HG03103 (cell line): ENCODE measurements around the gene OPA1.

ENCODE experiments used
- ATAC-seq: cut with Tn5 transposase; IDR thresholded peaks from one replicate; pipeline ENCODE4 v1.9.1; 2021; ENCODE audit warnings: low read depth; ENCODE audit not compliant: unreplicated experiment

OPA1 gene

GRCh38 chr3:193702967-193703366 lies 110.0 kb downstream of the OPA1 start:
- no peak for ATAC-seq

- ATAC-seq = no peak
These were observed 111.4 kb downstream of the OPA1 start for GRCh38 chr3:193704431-193704830.

- ATAC-seq = no peak
These were observed 115.3 kb downstream of the OPA1 start for GRCh38 chr3:193708270-193708669.

GRCh38 chr3:193710286-193711165 lies 117.5 kb downstream of the OPA1 start:
- no peak for ATAC-seq

GRCh38 chr3:193711166-193711485 lies 118.1 kb downstream of the OPA1 start:
- no peak for ATAC-seq

- no peak for ATAC-seq
These were observed 118.5 kb downstream of the OPA1 start for GRCh38 chr3:193711523-193711963.

- ATAC-seq = no peak
These were observed 119.1 kb downstream of the OPA1 start for GRCh38 chr3:193711964-193712598.

GRCh38 chr3:193712938-193713337 lies 119.9 kb downstream of the OPA1 start:
- ATAC-seq = no peak

GRCh38 chr3:193714523-193715137 lies 121.6 kb downstream of the OPA1 start:
- no peak for ATAC-seq

GRCh38 chr3:193716150-193716549 lies 123.1 kb downstream of the OPA1 start:
- ATAC-seq = no peak

GRCh38 chr3:193719735-193720134 lies 126.7 kb downstream of the OPA1 start:
- ATAC-seq = no peak

GRCh38 chr3:193720169-193720568 lies 127.2 kb downstream of the OPA1 start:
- ATAC-seq = no peak

GRCh38 chr3:193722566-193722965 lies 129.6 kb downstream of the OPA1 start:
- ATAC-seq = no peak

GRCh38 chr3:193727089-193727488 lies 134.1 kb downstream of the OPA1 start:
- no peak for ATAC-seq

GRCh38 chr3:193728429-193729087 lies 135.6 kb downstream of the OPA1 start:
- ATAC-seq = no peak

GRCh38 chr3:193729088-193729465 lies 136.1 kb downstream of the OPA1 start:
- no peak for ATAC-seq

- no peak for ATAC-seq
These were observed 136.6 kb downstream of the OPA1 start for GRCh38 chr3:193729601-193730000.

- no peak for ATAC-seq
These were observed 137.5 kb downstream of the OPA1 start for GRCh38 chr3:193730511-193730910.

GRCh38 chr3:193730976-193731375 lies 138.0 kb downstream of the OPA1 start:
- ATAC-seq = no peak

GRCh38 chr3:193731656-193732055 lies 138.6 kb downstream of the OPA1 start:
- no peak for ATAC-seq

- ATAC-seq = no peak
These were observed 139.4 kb downstream of the OPA1 start for GRCh38 chr3:193732391-193732790.
